CD4-positive, alpha-beta T cell (primary cell): ENCODE measurements around the gene MAPRE2. TPM values are rescaled to one million over a fixed set of nuclear protein-coding genes. Genes with fewer than 3 reads are reported as not detected.

Experiments
- ATAC-seq: fragments of 200-7000 bp; cut with Tn5 transposase; one replicate; pipeline ENCODE4 v1.10.0; 2022; ENCODE audit warnings: mild to moderate bottlenecking; ENCODE audit not compliant: poor library complexity
- CTCF ChIA-PET: fragments of 350-600 bp; sonication (Branson Sonifier 250); formaldehyde crosslinking; loops from one replicate; lab custom pipeline; 2021; ENCODE audit warnings: antibody characterized with exemption, inconsistent platforms; lab: Charles Lee
- POLR2A ChIA-PET: fragments of 350-600 bp; sonication (Branson Sonifier 250); formaldehyde crosslinking; loops from one replicate; lab custom pipeline; 2021; ENCODE audit warnings: antibody characterized with exemption, inconsistent platforms; lab: Charles Lee
- DNase-seq, 14 experiments: peaks; one replicate each; pipeline ENCODE4 v3.0.0-alpha.2; 2013 to 2020; ENCODE audit warnings: mixed read lengths in 2 of 14
- H3K27ac ChIP-seq, 2 donors: one replicate each; pipeline versions ENCODE4 v1.5.1 to v1.7.0; 2013; ENCODE audit warnings: low read length in 2 of 2, low read depth in 1 of 2, mild to moderate bottlenecking in 1 of 2
- H3K27me3 ChIP-seq, 2 experiments: 1 replicate in 1 of 2; 2 replicates in 1 of 2; pipeline versions ENCODE4 v1.6.1 to v1.7.0; 2013; ENCODE audit warnings: low read length in 2 of 2, control low read depth in 1 of 2, mild to moderate bottlenecking in 1 of 2, moderate library complexity in 1 of 2; ENCODE audit not compliant: insufficient read depth in 2 of 2, control insufficient read depth in 1 of 2
- H3K36me3 ChIP-seq: one replicate; pipeline ENCODE4 v1.6.1; 2013; ENCODE audit warnings: low read length, control low read depth; ENCODE audit not compliant: insufficient read depth
- H3K4me1 ChIP-seq: one replicate; pipeline ENCODE4 v1.6.1; 2013; ENCODE audit warnings: low read length, control low read depth; ENCODE audit not compliant: insufficient read depth
- H3K4me3 ChIP-seq: one replicate; pipeline ENCODE4 v1.5.1; 2013; ENCODE audit warnings: mild to moderate bottlenecking, low read length, moderate library complexity
- H3K9me3 ChIP-seq, 2 experiments: 1 replicate in 1 of 2; 2 replicates in 1 of 2; pipeline versions ENCODE4 v1.6.1 to v1.7.0; 2013; ENCODE audit warnings: low read length in 2 of 2, mild to moderate bottlenecking in 2 of 2, control low read depth in 1 of 2, moderate library complexity in 1 of 2; ENCODE audit not compliant: control insufficient read depth in 1 of 2, insufficient read depth in 1 of 2
- H3K27ac Mint-ChIP-seq: one replicate; pipeline ENCODE4 v1.8.0; 2020; ENCODE audit warnings: mixed read lengths
- H3K27me3 Mint-ChIP-seq: one replicate; pipeline ENCODE4 v1.8.0; 2021; ENCODE audit warnings: mixed read lengths
- H3K36me3 Mint-ChIP-seq: one replicate; pipeline ENCODE4 v1.8.0; 2021; ENCODE audit warnings: low read depth, mixed read lengths
- H3K4me1 Mint-ChIP-seq: one replicate; pipeline ENCODE4 v1.8.0; 2021; ENCODE audit warnings: low read depth, mixed read lengths
- H3K4me3 Mint-ChIP-seq: one replicate; pipeline ENCODE4 v1.8.0; 2020; ENCODE audit warnings: mild to moderate bottlenecking, mixed read lengths
- H3K9me3 Mint-ChIP-seq: one replicate; pipeline ENCODE4 v1.8.0; 2020; ENCODE audit warnings: mixed read lengths
- intact Hi-C, 2 experiments: fragments of 100-400 bp; cut with DNase I in 1 of 2; cut with micrococcal nuclease in 1 of 2; formaldehyde crosslinking; loops; one replicate each; pipeline versions ENCODE4 v1.15.1 to v1.9.0; 2023 to 2025; cut with DNase I, micrococcal nuclease
- total RNA-seq, 174 experiments: library from RNA in 2 of 174; stranded (reverse) in 2 of 174; gene quantifications; one replicate each; pipeline ENCODE4 v1.2.3 and lab custom pipeline; 2021 to 2026
- TF ChIP-seq, protein P1 (sequence below): fragments of 200-600 bp; IDR thresholded peaks from one replicate; pipeline ENCODE4 v1.8.0; 2022; ENCODE audit warnings: antibody characterized with exemption, mild to moderate bottlenecking

Gene MAPRE2
- total RNA-seq, 2 experiments from 2014 or later: 108 to 112 TPM

- Histone ChIP-seq H3K27ac (no peak overlapping the region), H3K4me1 (no peaks in the 10 kb centered on the region), H3K36me3 (peaks cover 45% of the 10 kb centered on the region), H3K27me3 (no peaks in the 10 kb centered on the region), H3K4me3 (no peak overlapping the region), H3K9me3 (no peaks in the 10 kb centered on the region)
- TF ChIP-seq, protein P1, sequence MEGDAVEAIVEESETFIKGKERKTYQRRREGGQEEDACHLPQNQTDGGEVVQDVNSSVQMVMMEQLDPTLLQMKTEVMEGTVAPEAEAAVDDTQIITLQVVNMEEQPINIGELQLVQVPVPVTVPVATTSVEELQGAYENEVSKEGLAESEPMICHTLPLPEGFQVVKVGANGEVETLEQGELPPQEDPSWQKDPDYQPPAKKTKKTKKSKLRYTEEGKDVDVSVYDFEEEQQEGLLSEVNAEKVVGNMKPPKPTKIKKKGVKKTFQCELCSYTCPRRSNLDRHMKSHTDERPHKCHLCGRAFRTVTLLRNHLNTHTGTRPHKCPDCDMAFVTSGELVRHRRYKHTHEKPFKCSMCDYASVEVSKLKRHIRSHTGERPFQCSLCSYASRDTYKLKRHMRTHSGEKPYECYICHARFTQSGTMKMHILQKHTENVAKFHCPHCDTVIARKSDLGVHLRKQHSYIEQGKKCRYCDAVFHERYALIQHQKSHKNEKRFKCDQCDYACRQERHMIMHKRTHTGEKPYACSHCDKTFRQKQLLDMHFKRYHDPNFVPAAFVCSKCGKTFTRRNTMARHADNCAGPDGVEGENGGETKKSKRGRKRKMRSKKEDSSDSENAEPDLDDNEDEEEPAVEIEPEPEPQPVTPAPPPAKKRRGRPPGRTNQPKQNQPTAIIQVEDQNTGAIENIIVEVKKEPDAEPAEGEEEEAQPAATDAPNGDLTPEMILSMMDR: no peak
- intact Hi-C loops: loop anchor here in 1 of 2 experiments (5.0 kb wide), 1 partner anchor 134 kb away; no protein-coding TSS in a partner anchor
- DNase-seq (no peak), ATAC-seq (no peak)
- H3K4me3 Mint-ChIP-seq: no peak overlapping the region
- ChIA-PET CTCF (no interaction called here), POLR2A (interaction anchor here (0.9 kb wide), 1 partner anchor 54 kb away, joined by 3 read pairs; no protein-coding TSS in a partner anchor)
- H3K27me3 Mint-ChIP-seq: no peaks in the 10 kb centered on the region
- no peak overlapping the region for H3K27ac Mint-ChIP-seq
- peaks cover 73% of the 10 kb centered on the region for H3K36me3 Mint-ChIP-seq
- no peaks in the 10 kb centered on the region for H3K4me1 Mint-ChIP-seq
- no peaks in the 10 kb centered on the region for H3K9me3 Mint-ChIP-seq
Measured at GRCh38 chr18:35141077-35141476, 99.9 kb downstream of the MAPRE2 start.

- Histone ChIP-seq H3K36me3 (peaks cover 38% of the 10 kb centered on the region), H3K4me3 (no peak overlapping the region), H3K9me3 (no peaks in the 10 kb centered on the region), H3K27ac (no peak overlapping the region), H3K4me1 (no peaks in the 10 kb centered on the region), H3K27me3 (no peaks in the 10 kb centered on the region)
- H3K4me1 Mint-ChIP-seq: no peaks in the 10 kb centered on the region
- TF ChIP-seq, protein P1: no peak
- intact Hi-C loops: loop anchor here in 1 of 2 experiments (5.0 kb wide), 1 partner anchor 134 kb away; no protein-coding TSS in a partner anchor
- no peak overlapping the region for H3K4me3 Mint-ChIP-seq
- no peaks in the 10 kb centered on the region for H3K9me3 Mint-ChIP-seq
- ChIA-PET CTCF (no interaction called here), POLR2A (interaction anchor here (0.6 to 0.9 kb wide), 2 partner anchors 17 to 55 kb away, joined by 3 read pairs; no protein-coding TSS in a partner anchor)
- H3K27me3 Mint-ChIP-seq: no peaks in the 10 kb centered on the region
- ATAC-seq (no peak), DNase-seq (no peak)
- H3K36me3 Mint-ChIP-seq: peaks cover 70% of the 10 kb centered on the region
- no peak overlapping the region for H3K27ac Mint-ChIP-seq
Measured at GRCh38 chr18:35141567-35142274, 100.5 kb downstream of the MAPRE2 start.

DNA sequence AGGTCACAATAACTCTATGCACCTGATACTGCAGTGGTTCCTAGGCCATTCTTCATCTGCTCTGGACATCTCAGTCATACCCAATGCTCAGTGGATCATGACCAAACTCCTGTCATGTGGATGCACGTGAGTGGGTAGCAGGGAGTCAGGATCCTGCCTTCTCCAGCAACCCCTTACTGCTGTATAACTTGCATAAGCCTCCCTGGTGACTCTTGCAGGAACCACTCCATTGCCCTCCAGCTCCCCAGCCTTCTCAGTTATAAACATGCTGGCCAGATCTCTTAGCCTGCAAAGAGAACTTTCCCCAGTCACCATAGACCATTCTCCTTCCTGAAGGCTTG is 101.0 kb downstream of the MAPRE2 start:
- intact Hi-C loops: loop anchor here in 1 of 2 experiments (5.0 kb wide), 1 partner anchor 135 kb away; no protein-coding TSS in a partner anchor
- ChIA-PET POLR2A (interaction anchor here (0.6 to 3.2 kb wide), 3 partner anchors 18 to 113 kb away, joined by 3 to 18 read pairs (median 3); no protein-coding TSS in a partner anchor), CTCF (no interaction called here)
- TF ChIP-seq, protein P1: no peak
- DNase-seq: no peak
- Mint-ChIP-seq H3K27ac (no peak overlapping the region), H3K4me3 (no peak overlapping the region), H3K36me3 (peaks cover 68% of the 10 kb centered on the region), H3K9me3 (no peaks in the 10 kb centered on the region), H3K4me1 (no peaks in the 10 kb centered on the region), H3K27me3 (no peaks in the 10 kb centered on the region)
- Histone ChIP-seq H3K36me3 (peaks cover 33% of the 10 kb centered on the region), H3K27ac (no peak overlapping the region), H3K27me3 (no peaks in the 10 kb centered on the region), H3K9me3 (no peaks in the 10 kb centered on the region), H3K4me1 (no peaks in the 10 kb centered on the region), H3K4me3 (no peak overlapping the region)
- ATAC-seq: no peak
